ENCODE results near the gene SP140L.

SP140L gene

DNA sequence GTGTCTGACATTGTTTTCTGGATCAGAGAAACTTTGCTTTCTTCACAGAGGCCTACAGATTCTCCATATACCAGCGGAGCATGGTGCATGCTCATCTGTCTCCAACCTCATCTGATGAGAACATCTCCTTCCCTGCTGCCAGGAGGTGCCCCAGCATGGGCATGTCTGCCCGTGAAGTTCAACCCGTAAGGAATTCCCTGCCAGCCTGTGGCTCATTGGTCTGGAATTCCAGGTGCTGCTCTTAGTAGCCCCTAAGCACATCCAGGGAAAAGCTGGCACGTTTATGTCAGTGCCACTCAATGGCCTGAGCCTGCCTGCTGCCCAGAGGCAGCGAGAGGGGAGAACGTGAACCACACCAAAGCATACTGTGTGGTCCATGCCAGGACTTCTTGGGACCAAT is 87.3 kb downstream of the SP140L start:
- DNase-seq (ENCODE audit: insufficient read length, low spot score) (no peak), FAIRE-seq (no peak)
- TF ChIP-seq POU2F2 (IDR thresholded peaks at IDR 0.05; ENCODE audit: low read depth, low read length) (no peak), SPI1 (IDR thresholded peaks at IDR 0.05; ENCODE audit: low read depth, low read length) (no peak), POLR2A (IDR thresholded peaks at IDR 0.05; ENCODE audit: low read depth, low read length) (no peak), POLR2AphosphoS5 (IDR thresholded peaks at IDR 0.05; ENCODE audit: low read depth, low read length) (no peak), TAF1 (IDR thresholded peaks at IDR 0.05; ENCODE audit: low read depth, low read length) (no peak), PAX5 (IDR thresholded peaks at IDR 0.05; ENCODE audit: insufficient read depth, low read length, severe bottlenecking) (no peak)

DNA sequence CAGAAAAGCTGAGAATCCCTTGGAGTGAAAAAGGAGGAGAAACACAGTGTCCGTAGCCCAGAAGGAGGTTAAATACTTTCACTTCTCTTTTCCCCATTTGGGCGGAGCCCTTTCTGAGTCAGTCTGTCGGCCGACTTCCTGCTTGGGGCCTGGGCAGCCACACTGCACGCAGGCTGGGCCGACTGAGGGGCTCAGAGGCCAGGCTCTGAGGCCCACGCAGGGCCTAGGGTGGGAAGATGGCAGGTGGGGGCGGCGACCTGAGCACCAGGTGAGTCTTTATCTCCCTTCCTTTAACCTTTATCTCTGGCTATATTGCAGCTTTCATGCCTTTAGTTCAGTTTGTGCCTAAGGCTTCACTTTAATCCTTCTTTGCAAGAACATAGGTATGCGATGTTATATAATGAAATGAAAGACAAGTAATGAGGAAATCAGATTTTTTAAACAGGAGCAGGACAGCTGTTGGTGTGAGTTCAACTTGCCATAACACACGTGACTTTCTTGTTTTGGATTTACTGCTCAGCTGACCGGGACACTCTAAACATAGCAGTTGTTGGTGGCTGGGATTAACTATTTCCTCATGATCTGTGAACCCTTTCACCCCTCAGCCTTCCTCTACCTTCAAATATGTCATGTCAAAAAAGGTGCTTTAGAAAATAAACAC is 89.2 kb downstream of the SP140L start, which contains the start of gene SP100:
TSS of gene SP100 (plus strand) at position 141 of the 661 bp plus-strand sequence. CDS start at position 237, 96 bp downstream.
- FAIRE-seq (peak; percentile 93), DNase-seq (ENCODE audit: insufficient read length, low spot score) (peak; percentile 42)
- TF ChIP-seq POLR2AphosphoS5 (IDR thresholded peaks at IDR 0.05; ENCODE audit: low read depth, low read length) (peak; percentile 94), POU2F2 (IDR thresholded peaks at IDR 0.05; ENCODE audit: low read depth, low read length) (peak; percentile 72), SPI1 (IDR thresholded peaks at IDR 0.05; ENCODE audit: low read depth, low read length) (peak; percentile 96), POLR2A (IDR thresholded peaks at IDR 0.05; ENCODE audit: low read depth, low read length) (peak; percentile 89), TAF1 (IDR thresholded peaks at IDR 0.05; ENCODE audit: low read depth, low read length) (peak; percentile 88), PAX5 (IDR thresholded peaks at IDR 0.05; ENCODE audit: insufficient read depth, low read length, severe bottlenecking) (no peak)

DNA sequence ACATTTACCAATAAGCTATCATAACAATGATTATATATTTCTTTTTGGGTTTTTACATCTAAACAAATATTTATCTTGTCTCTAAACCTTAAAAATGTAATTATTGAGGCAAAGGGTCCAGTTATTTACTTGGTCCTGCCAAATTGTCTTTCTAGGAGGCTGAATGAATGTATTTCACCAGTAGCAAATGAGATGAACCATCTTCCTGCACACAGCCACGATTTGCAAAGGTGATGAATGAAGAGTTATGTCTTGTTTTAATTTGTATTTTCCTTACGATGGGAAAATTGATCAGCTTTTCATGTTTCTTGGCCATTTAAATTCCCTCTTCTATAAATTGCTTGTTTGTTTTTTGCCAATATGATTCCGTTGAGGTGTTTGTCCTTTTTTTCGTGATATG is 90.4 kb downstream of the SP140L start:
- DNase-seq (ENCODE audit: insufficient read length, low spot score) (no peak), FAIRE-seq (no peak)
- no peak for TF ChIP-seq POLR2A (IDR thresholded peaks at IDR 0.05; ENCODE audit: low read depth, low read length)
- no peak for TF ChIP-seq POLR2AphosphoS5 (IDR thresholded peaks at IDR 0.05; ENCODE audit: low read depth, low read length)
- TF ChIP-seq SPI1 (IDR thresholded peaks at IDR 0.05; ENCODE audit: low read depth, low read length) = no peak
- TF ChIP-seq TAF1 (IDR thresholded peaks at IDR 0.05; ENCODE audit: low read depth, low read length) = no peak

DNA sequence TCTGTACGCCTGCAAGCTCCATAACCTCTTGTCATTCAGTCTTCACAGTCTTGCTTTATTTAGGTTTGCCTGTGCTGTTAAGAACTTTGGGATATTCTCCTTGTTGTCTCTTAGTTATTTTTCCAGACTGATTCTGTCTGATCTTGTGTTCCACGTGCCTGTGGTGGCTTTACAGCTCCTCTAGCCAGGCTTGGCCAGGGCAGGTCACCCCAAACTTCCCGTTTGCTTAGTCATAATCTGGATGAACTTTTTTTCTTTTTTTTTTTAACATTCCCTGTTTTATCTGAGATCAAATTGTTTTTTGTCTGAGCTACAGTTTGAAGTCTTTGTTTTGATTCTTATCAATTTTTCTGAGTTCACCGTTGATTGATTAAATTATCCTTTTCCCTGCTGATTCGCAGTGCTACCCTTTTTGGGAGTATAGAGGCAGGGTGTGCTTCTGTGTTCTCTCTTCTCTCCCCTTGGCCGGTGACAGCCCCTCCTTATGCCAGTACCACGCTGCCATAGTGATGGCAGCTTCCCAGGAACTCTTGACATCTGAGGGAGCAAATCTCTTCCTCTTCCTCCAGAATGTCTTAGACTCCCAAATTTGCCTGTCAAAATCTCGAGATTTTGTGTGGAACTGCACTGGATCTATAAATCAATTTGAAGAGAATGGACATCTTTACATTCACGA is 91.5 kb downstream of the SP140L start:
- TF ChIP-seq PAX5 (IDR thresholded peaks at IDR 0.05; ENCODE audit: insufficient read depth, low read length, severe bottlenecking) (no peak), SPI1 (IDR thresholded peaks at IDR 0.05; ENCODE audit: low read depth, low read length) (no peak), POLR2AphosphoS5 (IDR thresholded peaks at IDR 0.05; ENCODE audit: low read depth, low read length) (no peak), POLR2A (IDR thresholded peaks at IDR 0.05; ENCODE audit: low read depth, low read length) (no peak), TAF1 (IDR thresholded peaks at IDR 0.05; ENCODE audit: low read depth, low read length) (no peak), POU2F2 (IDR thresholded peaks at IDR 0.05; ENCODE audit: low read depth, low read length) (no peak)
- FAIRE-seq (peak; percentile 74), DNase-seq (ENCODE audit: insufficient read length, low spot score) (no peak)

DNA sequence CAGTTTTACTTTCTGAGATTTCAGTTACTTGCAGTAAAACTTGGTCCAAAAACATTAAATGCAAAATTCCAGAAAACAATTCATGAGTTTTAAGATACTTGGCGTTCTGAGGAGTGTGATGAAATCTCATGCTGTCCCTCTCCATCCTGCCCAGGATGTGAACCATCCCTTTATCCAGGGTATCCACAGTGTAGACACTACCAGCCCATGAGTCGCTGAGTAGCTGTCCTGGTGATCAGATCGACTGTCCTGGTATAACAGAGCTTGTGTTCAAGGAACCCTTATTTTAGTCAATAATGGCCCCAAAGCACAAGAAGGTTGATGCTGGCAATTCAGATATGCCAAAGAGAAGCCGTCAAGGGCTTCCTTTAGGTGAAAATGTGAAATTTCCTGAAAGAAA is 92.2 kb downstream of the SP140L start:
- DNase-seq (ENCODE audit: insufficient read length, low spot score) (no peak), FAIRE-seq (peak; percentile 77)
- TF ChIP-seq SPI1 (IDR thresholded peaks at IDR 0.05; ENCODE audit: low read depth, low read length) = no peak
- TF ChIP-seq PAX5 (IDR thresholded peaks at IDR 0.05; ENCODE audit: insufficient read depth, low read length, severe bottlenecking) = no peak
- TF ChIP-seq POLR2A (IDR thresholded peaks at IDR 0.05; ENCODE audit: low read depth, low read length) = no peak
- TF ChIP-seq POU2F2 (IDR thresholded peaks at IDR 0.05; ENCODE audit: low read depth, low read length) = no peak
- no peak for TF ChIP-seq POLR2AphosphoS5 (IDR thresholded peaks at IDR 0.05; ENCODE audit: low read depth, low read length)
- no peak for TF ChIP-seq TAF1 (IDR thresholded peaks at IDR 0.05; ENCODE audit: low read depth, low read length)

- DNase-seq (ENCODE audit: insufficient read length, low spot score) = no peak
- FAIRE-seq = peak; percentile 54
- TF ChIP-seq SPI1 (IDR thresholded peaks at IDR 0.05; ENCODE audit: low read depth, low read length) = no peak
- TF ChIP-seq TAF1 (IDR thresholded peaks at IDR 0.05; ENCODE audit: low read depth, low read length) = no peak
- no peak for TF ChIP-seq POU2F2 (IDR thresholded peaks at IDR 0.05; ENCODE audit: low read depth, low read length)
- TF ChIP-seq POLR2A (IDR thresholded peaks at IDR 0.05; ENCODE audit: low read depth, low read length) = no peak
- TF ChIP-seq POLR2AphosphoS5 (IDR thresholded peaks at IDR 0.05; ENCODE audit: low read depth, low read length) = no peak
- no peak for TF ChIP-seq PAX5 (IDR thresholded peaks at IDR 0.05; ENCODE audit: insufficient read depth, low read length, severe bottlenecking)
These were observed 95.2 kb downstream of the SP140L start for GRCh38 chr2:230422149-230422548.

DNA sequence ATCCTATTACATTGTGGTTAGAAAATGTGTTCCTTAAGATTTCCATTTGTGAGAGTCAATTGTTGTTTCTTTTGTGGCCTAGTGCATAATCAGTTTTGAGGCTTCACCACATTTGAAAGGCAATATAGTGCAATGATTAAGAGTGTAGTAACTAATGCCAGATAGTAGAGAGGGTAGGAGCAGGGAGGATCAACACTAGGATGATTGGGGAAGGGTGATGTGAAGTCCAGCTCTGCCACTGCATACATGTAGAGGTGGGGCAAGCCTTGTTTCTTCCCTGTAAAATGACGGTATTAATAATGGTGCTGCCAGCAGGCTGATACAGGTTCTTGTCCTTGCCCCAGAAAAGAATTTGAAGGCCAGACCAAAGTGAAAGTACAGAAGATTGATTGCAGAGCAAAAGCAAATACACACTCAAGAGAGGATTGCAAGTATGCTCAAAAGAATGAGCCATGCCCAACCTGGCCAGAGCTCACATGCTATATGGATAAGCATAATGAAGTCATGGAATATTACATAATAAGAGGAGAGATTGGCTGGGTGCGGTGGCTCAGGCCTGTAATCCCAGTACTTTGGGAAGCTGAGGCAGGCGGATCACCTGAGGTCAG is 97.0 kb downstream of the SP140L start:
- no peak for TF ChIP-seq POU2F2 (IDR thresholded peaks at IDR 0.05; ENCODE audit: low read depth, low read length)
- no peak for TF ChIP-seq POLR2A (IDR thresholded peaks at IDR 0.05; ENCODE audit: low read depth, low read length)
- TF ChIP-seq PAX5 (IDR thresholded peaks at IDR 0.05; ENCODE audit: insufficient read depth, low read length, severe bottlenecking) = no peak
- TF ChIP-seq POLR2AphosphoS5 (IDR thresholded peaks at IDR 0.05; ENCODE audit: low read depth, low read length) = no peak
- TF ChIP-seq SPI1 (IDR thresholded peaks at IDR 0.05; ENCODE audit: low read depth, low read length) = no peak
- no peak for TF ChIP-seq TAF1 (IDR thresholded peaks at IDR 0.05; ENCODE audit: low read depth, low read length)
- FAIRE-seq = peak; percentile 78
- no peak for DNase-seq (ENCODE audit: insufficient read length, low spot score)

- TF ChIP-seq TAF1 (IDR thresholded peaks at IDR 0.05; ENCODE audit: low read depth, low read length) (no peak), PAX5 (IDR thresholded peaks at IDR 0.05; ENCODE audit: insufficient read depth, low read length, severe bottlenecking) (no peak), POLR2AphosphoS5 (IDR thresholded peaks at IDR 0.05; ENCODE audit: low read depth, low read length) (no peak), POU2F2 (IDR thresholded peaks at IDR 0.05; ENCODE audit: low read depth, low read length) (no peak), POLR2A (IDR thresholded peaks at IDR 0.05; ENCODE audit: low read depth, low read length) (no peak), SPI1 (IDR thresholded peaks at IDR 0.05; ENCODE audit: low read depth, low read length) (no peak)
- FAIRE-seq (no peak), DNase-seq (ENCODE audit: insufficient read length, low spot score) (no peak)
These were observed 98.4 kb downstream of the SP140L start for GRCh38 chr2:230425377-230425776.

GRCh38 chr2:230429513-230429912 is 102.5 kb downstream of the SP140L start:
- TF ChIP-seq POLR2AphosphoS5 (IDR thresholded peaks at IDR 0.05; ENCODE audit: low read depth, low read length) = no peak
- TF ChIP-seq TAF1 (IDR thresholded peaks at IDR 0.05; ENCODE audit: low read depth, low read length) = no peak
- FAIRE-seq (no peak), DNase-seq (ENCODE audit: insufficient read length, low spot score) (no peak)
